ENCODE data around the gene MYOM1. TPM values are rescaled to one million over a fixed set of nuclear protein-coding genes. Genes with fewer than 3 reads are reported as not detected.

Gene MYOM1
- total RNA-seq, 4 donors from 2014 or later, result 0.23 to 2.5 (median 0.52) TPM

DNA sequence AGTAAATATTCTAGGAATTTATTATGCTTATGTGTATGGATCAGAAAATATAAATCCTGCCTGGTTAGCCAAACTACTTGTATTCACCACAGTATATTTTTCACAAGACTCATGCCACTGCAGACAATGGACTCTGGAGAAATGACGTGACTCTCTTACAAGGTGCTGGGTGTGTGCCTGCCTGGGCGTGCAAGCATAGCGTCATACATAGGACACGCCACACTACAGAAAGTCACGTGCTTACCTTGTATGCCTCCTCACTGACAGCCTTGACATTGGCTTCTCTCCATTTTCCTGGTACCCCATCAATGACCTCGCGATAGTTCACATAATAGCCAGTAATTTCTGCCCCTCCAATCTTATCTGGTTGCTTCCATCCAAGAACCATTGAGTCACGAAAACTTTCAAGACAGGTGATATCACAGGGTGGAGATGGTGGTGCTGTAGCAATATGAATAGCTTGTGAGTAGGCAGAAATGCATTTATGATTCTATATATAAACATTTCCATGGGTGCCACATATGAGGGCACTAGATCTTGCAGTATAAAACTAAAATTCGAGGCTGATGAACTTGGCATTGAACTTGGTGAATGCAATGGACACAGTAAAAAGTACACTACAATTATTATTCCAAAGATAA lies 93.2 kb downstream of the MYOM1 start:
- Histone ChIP-seq H3K9me3 (no peaks in the 10 kb centered on the region), H3K4me3 (no peak overlapping the region), H3K27me3 (no peaks in the 10 kb centered on the region), H3K27ac (no peak overlapping the region), H3K36me3 (no peaks in the 10 kb centered on the region), H3K4me1 (peaks cover 0 to 9% (median 0%) of the 10 kb centered on the region in 3 donors)
- no peak for DNase-seq
- 69 to 91% methylated on average over 9 of the region's 9 CpGs for WGBS, 2 donors
- TF ChIP-seq POLR2A (IDR thresholded peaks at IDR 0.05), result no peak
- TF ChIP-seq, protein P1, sequence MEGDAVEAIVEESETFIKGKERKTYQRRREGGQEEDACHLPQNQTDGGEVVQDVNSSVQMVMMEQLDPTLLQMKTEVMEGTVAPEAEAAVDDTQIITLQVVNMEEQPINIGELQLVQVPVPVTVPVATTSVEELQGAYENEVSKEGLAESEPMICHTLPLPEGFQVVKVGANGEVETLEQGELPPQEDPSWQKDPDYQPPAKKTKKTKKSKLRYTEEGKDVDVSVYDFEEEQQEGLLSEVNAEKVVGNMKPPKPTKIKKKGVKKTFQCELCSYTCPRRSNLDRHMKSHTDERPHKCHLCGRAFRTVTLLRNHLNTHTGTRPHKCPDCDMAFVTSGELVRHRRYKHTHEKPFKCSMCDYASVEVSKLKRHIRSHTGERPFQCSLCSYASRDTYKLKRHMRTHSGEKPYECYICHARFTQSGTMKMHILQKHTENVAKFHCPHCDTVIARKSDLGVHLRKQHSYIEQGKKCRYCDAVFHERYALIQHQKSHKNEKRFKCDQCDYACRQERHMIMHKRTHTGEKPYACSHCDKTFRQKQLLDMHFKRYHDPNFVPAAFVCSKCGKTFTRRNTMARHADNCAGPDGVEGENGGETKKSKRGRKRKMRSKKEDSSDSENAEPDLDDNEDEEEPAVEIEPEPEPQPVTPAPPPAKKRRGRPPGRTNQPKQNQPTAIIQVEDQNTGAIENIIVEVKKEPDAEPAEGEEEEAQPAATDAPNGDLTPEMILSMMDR (IDR thresholded peaks at IDR 0.05), result no peak
- intact Hi-C loops (cut with DNase I), result no loop called here

DNA sequence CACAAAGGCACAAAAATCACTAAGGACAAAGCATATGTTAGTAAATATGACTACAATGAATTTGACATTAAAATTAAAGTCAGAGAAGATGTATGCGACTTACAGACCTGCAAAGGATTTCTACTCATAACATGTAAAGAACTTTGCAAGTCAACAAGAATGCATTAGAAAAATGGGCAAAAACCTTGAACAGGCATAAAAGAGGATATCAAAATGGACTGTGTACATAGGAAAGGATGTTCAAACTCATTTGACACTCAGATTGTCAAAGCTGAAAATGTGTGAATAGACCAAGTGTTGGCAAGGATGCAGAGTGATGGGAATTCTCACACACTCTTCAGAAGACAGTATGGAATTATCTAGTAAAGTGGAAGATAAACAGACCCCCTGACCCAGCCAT lies 94.9 kb downstream of the MYOM1 start:
- TF ChIP-seq, protein P1 (IDR thresholded peaks at IDR 0.05), result no peak
- TF ChIP-seq POLR2A (IDR thresholded peaks at IDR 0.05), result no peak
- DNase-seq, result no peak
- WGBS, 2 donors, result 93 to 95% methylated on average over 1 of the region's 1 CpG

DNA sequence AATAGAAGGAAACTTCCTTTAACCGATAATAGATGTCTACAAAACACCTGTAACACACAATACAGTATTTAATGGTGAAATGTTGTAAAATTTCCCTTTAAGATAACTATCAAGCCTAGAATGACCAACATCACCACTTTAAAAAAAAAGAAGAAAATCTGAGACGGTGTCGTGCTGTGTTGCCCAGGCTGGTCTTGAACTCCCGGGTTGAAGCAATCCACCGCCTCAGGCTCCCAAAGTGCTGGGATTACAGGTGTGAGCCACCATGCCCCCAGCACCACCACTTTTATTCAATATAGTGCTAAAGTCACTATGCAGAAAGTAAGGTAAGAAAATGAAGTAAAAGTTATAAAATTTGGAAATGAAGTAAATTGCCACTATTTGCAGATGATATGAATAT lies 96.9 kb downstream of the MYOM1 start:
- TF ChIP-seq POLR2A (IDR thresholded peaks at IDR 0.05), result no peak
- TF ChIP-seq, protein P1 (IDR thresholded peaks at IDR 0.05), result no peak
- H3K36me3 ChIP-seq, result no peaks in the 10 kb centered on the region
- WGBS, 2 donors, result 90 to 97% methylated on average over 5 of the region's 5 CpGs
- no peak overlapping the region for H3K27ac ChIP-seq
- no peaks in the 10 kb centered on the region for H3K27me3 ChIP-seq
- intact Hi-C loops (cut with DNase I), result no loop called here
- no peak overlapping the region for H3K4me3 ChIP-seq
- H3K9me3 ChIP-seq, result no peaks in the 10 kb centered on the region
- peaks cover 0 to 11% (median 0%) of the 10 kb centered on the region in 3 donors for H3K4me1 ChIP-seq
- no peak for DNase-seq

More for the DNA sequence above, 94.9 kb downstream of the MYOM1 start:
- Histone ChIP-seq H3K27me3 (no peaks in the 10 kb centered on the region), H3K27ac (no peak overlapping the region), H3K4me1 (peaks cover 0 to 9% (median 0%) of the 10 kb centered on the region in 3 donors), H3K36me3 (no peaks in the 10 kb centered on the region), H3K4me3 (no peak overlapping the region), H3K9me3 (no peaks in the 10 kb centered on the region)
- intact Hi-C loops (cut with DNase I), result no loop called here

DNA sequence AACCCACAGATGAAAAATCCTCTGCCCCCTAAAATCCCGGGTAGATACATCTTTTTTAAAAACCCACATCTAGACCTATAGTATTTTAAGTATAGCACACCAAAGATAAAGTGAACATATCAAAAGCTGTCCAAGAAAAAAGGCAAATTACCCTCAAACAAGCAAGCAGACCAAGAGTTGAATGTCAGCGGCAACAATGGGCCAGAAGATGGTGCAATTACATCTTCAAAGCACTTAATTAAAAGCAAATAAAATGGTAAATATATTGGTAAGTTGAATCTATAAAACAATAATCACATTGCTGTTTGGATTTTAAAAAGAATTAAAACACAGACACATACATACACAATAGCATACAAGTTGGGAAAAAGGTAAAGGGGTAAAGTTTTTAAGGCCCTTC lies 98.5 kb downstream of the MYOM1 start:
- H3K27ac ChIP-seq, result no peak overlapping the region
- H3K4me1 ChIP-seq, result peaks cover 0 to 18% (median 0%) of the 10 kb centered on the region in 3 donors
- no peak for DNase-seq
- WGBS, 2 donors, result 67 to 70% methylated on average over 2 of the region's 2 CpGs
- H3K27me3 ChIP-seq, result no peaks in the 10 kb centered on the region
- no peaks in the 10 kb centered on the region for H3K9me3 ChIP-seq
- H3K36me3 ChIP-seq, result no peaks in the 10 kb centered on the region
- no peak for TF ChIP-seq POLR2A (IDR thresholded peaks at IDR 0.05)
- TF ChIP-seq, protein P1 (IDR thresholded peaks at IDR 0.05), result no peak
- no peak overlapping the region for H3K4me3 ChIP-seq
- intact Hi-C loops (cut with DNase I), result no loop called here

DNA sequence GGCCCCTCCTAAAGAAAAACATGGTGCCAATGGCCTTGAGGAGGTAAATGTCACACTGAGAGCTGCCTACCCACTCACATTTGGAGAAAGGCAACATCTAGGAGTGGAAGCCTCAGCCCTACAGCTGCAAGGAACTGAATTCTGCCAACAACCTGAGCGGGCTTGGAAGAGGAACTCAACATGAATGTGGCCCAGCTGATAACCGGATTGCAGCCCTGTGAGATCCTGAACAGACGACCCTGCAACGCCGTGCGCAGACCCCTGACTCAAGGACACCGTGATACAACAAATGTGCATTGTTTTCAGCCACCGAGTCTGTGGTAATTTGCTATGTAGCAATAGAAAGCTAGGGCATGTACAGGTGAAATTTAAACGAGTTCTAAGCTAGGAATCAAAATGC lies 99.4 kb downstream of the MYOM1 start:
- no peak overlapping the region for H3K4me3 ChIP-seq
- no peak for DNase-seq
- H3K9me3 ChIP-seq, result no peaks in the 10 kb centered on the region
- H3K4me1 ChIP-seq, result peaks cover 0 to 26% (median 0%) of the 10 kb centered on the region in 3 donors
- intact Hi-C loops (cut with DNase I), result no loop called here
- 69 to 76% methylated on average over 9 of the region's 9 CpGs for WGBS, 2 donors
- H3K27ac ChIP-seq, result peak overlapping the region in 2 of 4 donors; percentile 43 to 73
- no peaks in the 10 kb centered on the region for H3K27me3 ChIP-seq
- no peak for TF ChIP-seq POLR2A (IDR thresholded peaks at IDR 0.05)
- no peaks in the 10 kb centered on the region for H3K36me3 ChIP-seq
